ENCODE results near the gene NTRK3.

DNA sequence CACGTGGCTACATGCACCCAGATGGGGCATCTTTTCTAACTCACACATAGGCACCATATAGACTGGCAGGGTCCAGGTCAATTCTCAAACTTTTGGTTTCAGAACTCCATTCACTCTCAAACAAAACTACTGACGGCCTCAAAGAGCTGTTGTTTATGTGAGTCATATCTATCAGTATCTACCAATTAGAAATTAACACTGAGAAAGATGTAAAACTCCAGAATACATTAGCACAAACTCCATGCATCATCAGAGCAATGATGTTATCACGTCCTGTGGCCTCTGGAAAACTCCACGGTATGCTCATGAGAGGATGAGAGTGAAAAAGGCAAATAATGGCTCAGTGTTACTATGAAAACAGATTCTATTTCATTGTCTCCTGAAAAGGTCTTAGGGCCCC is 116.1 kb downstream of the NTRK3 start:
- TF ChIP-seq CTCF (conservative IDR thresholded peaks at IDR 0.05): no peak
- no peak for TF ChIP-seq EZH2 (IDR thresholded peaks at IDR 0.05; ENCODE audit: low read depth)

Measured in PC-9 (cell line).